ENCODE data around the gene FYN. TPM values are rescaled to one million over a fixed set of nuclear protein-coding genes. Genes with fewer than 3 reads are reported as not detected.

FYN gene
- polyA plus RNA-seq, 3 donors, result 88.4 to 149 (median 114) TPM

DNA sequence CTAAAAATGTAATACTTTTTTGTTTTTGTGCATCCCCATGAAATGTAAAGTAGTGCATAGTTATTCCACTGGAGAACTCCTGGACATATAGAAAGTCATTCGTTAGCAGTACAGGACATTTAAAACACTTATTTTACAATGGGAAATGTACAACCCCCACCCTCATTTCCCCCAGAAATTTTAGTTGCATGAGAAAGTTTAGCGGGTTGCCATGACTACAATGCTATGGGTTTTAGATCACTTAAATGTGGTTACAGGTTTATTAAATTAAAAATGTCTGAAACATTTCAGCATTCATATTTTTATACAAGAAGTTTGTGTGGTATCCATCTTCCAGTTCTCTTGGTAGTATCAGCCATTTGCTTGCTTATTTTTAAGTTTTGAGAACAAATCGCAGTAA is 212.7 kb downstream of the FYN start:
- H3K9ac ChIP-seq (ENCODE audit: insufficient read depth, low read length, poor library complexity, severe bottlenecking), result no peak overlapping the region
- H3K27ac ChIP-seq (ENCODE audit: low read depth in 1 of 2, low read length in 2 of 2), result no peak overlapping the region
- no peaks in the 10 kb centered on the region for H3K79me2 ChIP-seq (ENCODE audit: insufficient read depth, low read length)
- peaks cover 9 to 12% of the 10 kb centered on the region in 2 donors for H3K4me1 ChIP-seq (ENCODE audit: control insufficient read depth in 1 of 2, insufficient read depth in 2 of 2, low read length in 2 of 2)
- Mint-ChIP-seq H3K4me3 (no peak overlapping the region), H3K27me3 (ENCODE audit: low read depth in 3 of 3) (peaks cover 0 to 2% (median 0%) of the 10 kb centered on the region in 3 donors), H3K27ac (no peak overlapping the region), H3K9me3 (peaks cover 0 to 2% (median 0%) of the 10 kb centered on the region in 7 donors), H3K36me3 (peaks cover 45 to 64% of the 10 kb centered on the region in 2 donors), H3K4me1 (peaks cover 21% of the 10 kb centered on the region)
- H3K4me2 ChIP-seq (replicated peaks; ENCODE audit: extremely low read depth, low read length, poor library complexity, severe bottlenecking), result no peak overlapping the region
- no peaks in the 10 kb centered on the region for H3K9me3 ChIP-seq (replicated peaks in 1 of 2; ENCODE audit: control insufficient read depth in 1 of 2, insufficient read depth in 1 of 2, low read length in 2 of 2)
- intact Hi-C loops (cut with micrococcal nuclease), result no loop called here
- WGBS (ENCODE audit: insufficient coverage), result no CpG with 5 or more reads among the region's 3 CpGs
- DNase-seq, result no peak
- no peak overlapping the region for H2AFZ ChIP-seq (ENCODE audit: insufficient read depth, low read depth, low read length, poor library complexity, severe bottlenecking)
- TF ChIP-seq, protein P1, sequence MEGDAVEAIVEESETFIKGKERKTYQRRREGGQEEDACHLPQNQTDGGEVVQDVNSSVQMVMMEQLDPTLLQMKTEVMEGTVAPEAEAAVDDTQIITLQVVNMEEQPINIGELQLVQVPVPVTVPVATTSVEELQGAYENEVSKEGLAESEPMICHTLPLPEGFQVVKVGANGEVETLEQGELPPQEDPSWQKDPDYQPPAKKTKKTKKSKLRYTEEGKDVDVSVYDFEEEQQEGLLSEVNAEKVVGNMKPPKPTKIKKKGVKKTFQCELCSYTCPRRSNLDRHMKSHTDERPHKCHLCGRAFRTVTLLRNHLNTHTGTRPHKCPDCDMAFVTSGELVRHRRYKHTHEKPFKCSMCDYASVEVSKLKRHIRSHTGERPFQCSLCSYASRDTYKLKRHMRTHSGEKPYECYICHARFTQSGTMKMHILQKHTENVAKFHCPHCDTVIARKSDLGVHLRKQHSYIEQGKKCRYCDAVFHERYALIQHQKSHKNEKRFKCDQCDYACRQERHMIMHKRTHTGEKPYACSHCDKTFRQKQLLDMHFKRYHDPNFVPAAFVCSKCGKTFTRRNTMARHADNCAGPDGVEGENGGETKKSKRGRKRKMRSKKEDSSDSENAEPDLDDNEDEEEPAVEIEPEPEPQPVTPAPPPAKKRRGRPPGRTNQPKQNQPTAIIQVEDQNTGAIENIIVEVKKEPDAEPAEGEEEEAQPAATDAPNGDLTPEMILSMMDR (IDR thresholded peaks at IDR 0.05), result no peak
- H3K4me3 ChIP-seq (replicated peaks in 1 of 3; ENCODE audit: low read depth in 2 of 3, low read length in 3 of 3), result no peak overlapping the region
- no peaks in the 10 kb centered on the region for H3K27me3 ChIP-seq (ENCODE audit: control insufficient read depth in 2 of 2, insufficient read depth in 2 of 2, low read length in 2 of 2)
- H4K20me1 ChIP-seq (ENCODE audit: insufficient read depth, low read length), result peaks cover 24% of the 10 kb centered on the region
- peaks cover 28 to 56% of the 10 kb centered on the region in 2 donors for H3K36me3 ChIP-seq (replicated peaks in 1 of 2; ENCODE audit: control insufficient read depth in 1 of 2, insufficient read depth in 2 of 2, low read length in 2 of 2)

DNA sequence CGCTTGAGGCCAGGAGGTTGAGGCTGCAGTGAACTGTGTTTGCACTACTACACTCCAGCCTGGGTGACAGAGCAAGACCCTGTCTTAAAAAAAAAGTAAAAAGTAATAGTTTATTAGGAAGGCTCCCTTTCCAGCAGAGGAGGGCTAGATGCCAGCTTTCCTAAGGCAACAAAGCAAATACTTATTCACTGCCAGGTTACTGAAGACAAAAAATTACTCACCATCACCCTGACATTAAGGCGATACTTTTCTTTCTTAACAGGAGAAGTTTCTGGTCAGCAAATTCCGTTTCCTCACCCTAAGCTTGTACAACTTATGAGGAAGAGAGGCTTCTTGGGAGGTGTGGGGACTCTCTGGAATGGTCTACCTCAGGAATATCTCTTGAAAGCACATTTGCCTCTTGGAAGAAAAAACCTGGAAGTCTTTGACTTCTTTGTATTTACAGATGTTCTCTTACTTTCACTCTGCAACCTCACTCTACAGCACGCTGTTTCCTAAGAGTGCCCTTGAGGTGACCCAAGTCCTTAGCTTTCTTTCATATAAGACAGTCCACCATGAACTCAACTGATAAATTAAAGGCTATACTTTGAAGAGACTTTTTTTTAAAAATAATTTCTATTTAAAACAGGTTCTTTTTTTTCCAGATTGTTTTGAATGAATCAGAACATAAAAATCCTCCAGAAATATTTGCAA is 214.6 kb downstream of the FYN start:
- H3K4me3 ChIP-seq (replicated peaks in 1 of 3; ENCODE audit: low read depth in 2 of 3, low read length in 3 of 3), result no peak overlapping the region
- peaks cover 12% of the 10 kb centered on the region for H4K20me1 ChIP-seq (ENCODE audit: insufficient read depth, low read length)
- Mint-ChIP-seq H3K4me1 (peaks cover 18% of the 10 kb centered on the region), H3K4me3 (no peak overlapping the region), H3K27ac (peak overlapping the region in 6 of 7 donors; percentile 18 to 74 (median 32)), H3K9me3 (peaks cover 0 to 2% (median 0%) of the 10 kb centered on the region in 7 donors), H3K36me3 (peaks cover 31 to 48% of the 10 kb centered on the region in 2 donors), H3K27me3 (ENCODE audit: low read depth in 3 of 3) (no peaks in the 10 kb centered on the region)
- H3K4me1 ChIP-seq (ENCODE audit: control insufficient read depth in 1 of 2, insufficient read depth in 2 of 2, low read length in 2 of 2), result peaks cover 9 to 12% of the 10 kb centered on the region in 2 donors
- TF ChIP-seq, protein P1 (IDR thresholded peaks at IDR 0.05), result no peak
- H3K9me3 ChIP-seq (replicated peaks in 1 of 2; ENCODE audit: control insufficient read depth in 1 of 2, insufficient read depth in 1 of 2, low read length in 2 of 2), result no peaks in the 10 kb centered on the region
- H2AFZ ChIP-seq (ENCODE audit: insufficient read depth, low read depth, low read length, poor library complexity, severe bottlenecking), result no peak overlapping the region
- no peaks in the 10 kb centered on the region for H3K79me2 ChIP-seq (ENCODE audit: insufficient read depth, low read length)
- no CpG with 5 or more reads among the region's 4 CpGs for WGBS (ENCODE audit: insufficient coverage)
- DNase-seq, result no peak
- intact Hi-C loops (cut with micrococcal nuclease), result loop anchor here in 1 of 2 donors (10.0 kb wide), 1 partner anchor 394 kb away; no protein-coding TSS in a partner anchor
- no peak overlapping the region for H3K9ac ChIP-seq (ENCODE audit: insufficient read depth, low read length, poor library complexity, severe bottlenecking)
- H3K36me3 ChIP-seq (replicated peaks in 1 of 2; ENCODE audit: control insufficient read depth in 1 of 2, insufficient read depth in 2 of 2, low read length in 2 of 2), result peaks cover 19 to 41% of the 10 kb centered on the region in 2 donors
- no peak overlapping the region for H3K27ac ChIP-seq (ENCODE audit: low read depth in 1 of 2, low read length in 2 of 2)
- no peaks in the 10 kb centered on the region for H3K27me3 ChIP-seq (ENCODE audit: control insufficient read depth in 2 of 2, insufficient read depth in 2 of 2, low read length in 2 of 2)
- H3K4me2 ChIP-seq (replicated peaks; ENCODE audit: extremely low read depth, low read length, poor library complexity, severe bottlenecking), result no peak overlapping the region

Data from CD14-positive monocyte (primary cell).